ENCODE data around the gene STARD13. TPM values are rescaled to one million over a fixed set of nuclear protein-coding genes. Genes with fewer than 3 reads are reported as not detected.
A peak's percentile ranks its signal among the peaks of the same experiment; 100 is the strongest.

The STARD13 gene
- total RNA-seq, 1 donor: 11.0 TPM

DNA sequence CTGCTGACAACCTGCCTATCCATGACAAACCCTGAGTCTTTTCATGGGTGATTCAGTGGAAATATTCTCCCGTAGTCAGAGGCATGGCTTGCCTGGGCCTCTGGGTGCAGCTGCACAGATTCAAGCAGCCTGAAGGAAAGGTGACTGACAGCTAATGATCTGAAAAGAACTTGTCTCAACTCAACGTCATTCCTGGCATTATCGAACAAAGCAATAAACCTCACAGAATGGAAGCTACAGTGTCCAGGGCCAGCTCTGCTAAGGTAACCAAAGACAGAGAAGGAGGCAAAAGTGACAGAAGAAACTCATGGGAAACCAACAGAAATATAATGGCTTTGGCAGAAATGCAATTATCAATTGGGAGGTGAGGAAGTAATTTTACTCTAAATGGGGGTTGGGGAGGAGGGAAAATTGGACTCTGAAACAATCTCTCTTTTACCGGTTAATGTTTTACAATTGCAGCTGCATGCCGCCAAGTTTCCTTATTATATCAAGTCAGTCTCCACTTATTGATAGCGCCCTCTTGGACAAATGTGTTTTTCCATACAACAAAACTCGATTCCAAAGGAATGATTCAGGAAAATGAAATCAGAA lies 12.9 kb downstream of the STARD13 start:
- no peak for DNase-seq (ENCODE audit: low read depth)

GRCh38 chr13:33271759-33272158 lies 13.8 kb downstream of the STARD13 start:
- TF ChIP-seq, protein P1, sequence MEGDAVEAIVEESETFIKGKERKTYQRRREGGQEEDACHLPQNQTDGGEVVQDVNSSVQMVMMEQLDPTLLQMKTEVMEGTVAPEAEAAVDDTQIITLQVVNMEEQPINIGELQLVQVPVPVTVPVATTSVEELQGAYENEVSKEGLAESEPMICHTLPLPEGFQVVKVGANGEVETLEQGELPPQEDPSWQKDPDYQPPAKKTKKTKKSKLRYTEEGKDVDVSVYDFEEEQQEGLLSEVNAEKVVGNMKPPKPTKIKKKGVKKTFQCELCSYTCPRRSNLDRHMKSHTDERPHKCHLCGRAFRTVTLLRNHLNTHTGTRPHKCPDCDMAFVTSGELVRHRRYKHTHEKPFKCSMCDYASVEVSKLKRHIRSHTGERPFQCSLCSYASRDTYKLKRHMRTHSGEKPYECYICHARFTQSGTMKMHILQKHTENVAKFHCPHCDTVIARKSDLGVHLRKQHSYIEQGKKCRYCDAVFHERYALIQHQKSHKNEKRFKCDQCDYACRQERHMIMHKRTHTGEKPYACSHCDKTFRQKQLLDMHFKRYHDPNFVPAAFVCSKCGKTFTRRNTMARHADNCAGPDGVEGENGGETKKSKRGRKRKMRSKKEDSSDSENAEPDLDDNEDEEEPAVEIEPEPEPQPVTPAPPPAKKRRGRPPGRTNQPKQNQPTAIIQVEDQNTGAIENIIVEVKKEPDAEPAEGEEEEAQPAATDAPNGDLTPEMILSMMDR (IDR thresholded peaks at IDR 0.05; ENCODE audit: insufficient read depth, low read length): no peak
- H3K4me3 ChIP-seq (ENCODE audit: low read depth, low read length): no peak overlapping the region
- DNase-seq (ENCODE audit: low read depth): no peak

More for the DNA sequence above, 12.9 kb downstream of the STARD13 start:
- TF ChIP-seq, protein P1 (IDR thresholded peaks at IDR 0.05; ENCODE audit: insufficient read depth, low read length): no peak
- no peak overlapping the region for H3K4me3 ChIP-seq (ENCODE audit: low read depth, low read length)

- no peak overlapping the region for H3K4me3 ChIP-seq (ENCODE audit: low read depth, low read length)
- TF ChIP-seq, protein P1 (IDR thresholded peaks at IDR 0.05; ENCODE audit: insufficient read depth, low read length): no peak
- peak; percentile 27 for DNase-seq (ENCODE audit: low read depth)
These were observed 14.5 kb downstream of the STARD13 start for GRCh38 chr13:33270895-33271538.

- no peak for DNase-seq (ENCODE audit: low read depth)
- TF ChIP-seq, protein P1 (IDR thresholded peaks at IDR 0.05; ENCODE audit: insufficient read depth, low read length): no peak
- H3K4me3 ChIP-seq (ENCODE audit: low read depth, low read length): no peak overlapping the region
These were observed 19.9 kb downstream of the STARD13 start for GRCh38 chr13:33265607-33266006.

- no peak overlapping the region for H3K4me3 ChIP-seq (ENCODE audit: low read depth, low read length)
- TF ChIP-seq, protein P1 (IDR thresholded peaks at IDR 0.05; ENCODE audit: insufficient read depth, low read length): no peak
- no peak for DNase-seq (ENCODE audit: low read depth)
These were observed 20.4 kb downstream of the STARD13 start for GRCh38 chr13:33265133-33265532.

DNA sequence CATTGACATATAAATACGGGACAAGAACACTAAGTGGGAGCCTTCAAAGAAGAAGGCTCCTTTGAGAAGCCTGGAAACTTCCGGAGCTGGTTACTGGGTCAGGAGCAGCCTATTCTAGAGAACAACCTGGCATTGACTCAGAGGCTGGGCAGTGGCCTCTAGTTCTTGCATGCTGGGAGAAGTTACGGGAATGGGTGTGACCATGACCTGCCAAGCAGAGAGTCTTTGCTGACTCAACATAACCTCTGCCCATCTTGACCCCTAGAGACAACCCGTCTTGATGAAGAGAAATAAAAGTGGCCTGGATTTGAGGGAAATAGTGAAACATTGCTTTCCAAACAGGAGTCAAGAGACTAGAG lies 21.0 kb downstream of the STARD13 start:
- H3K4me3 ChIP-seq (ENCODE audit: low read depth, low read length): no peak overlapping the region
- TF ChIP-seq, protein P1 (IDR thresholded peaks at IDR 0.05; ENCODE audit: insufficient read depth, low read length): no peak
- DNase-seq (ENCODE audit: low read depth): peak; percentile 40

All from fibroblast of the aortic adventitia (primary cell).